HepG2 (cell line): ENCODE results near the gene TIFAB. TPM values are rescaled to one million over a fixed set of nuclear protein-coding genes. Genes with fewer than 3 reads are reported as not detected.

ENCODE experiments used
- FUBP1 ChIP-seq: sonication (generic); formaldehyde crosslinking; IDR thresholded peaks from 2 replicates; pipeline ENCODE4 v1.5.1; 2020; ENCODE audit warnings: missing genetic modification reagents, mild to moderate bottlenecking, borderline replicate concordance
- GABPB1 ChIP-seq: IDR thresholded peaks from 2 replicates; pipeline ENCODE4 v1.6.1; 2016; ENCODE audit warnings: mild to moderate bottlenecking, missing genetic modification reagents, moderate library complexity, missing compliant biosample characterization
- GFI1 ChIP-seq: sonication (generic); formaldehyde crosslinking; IDR thresholded peaks from 2 replicates; pipeline ENCODE4 v1.5.0; 2020; ENCODE audit warnings: missing genetic modification reagents, mild to moderate bottlenecking, borderline replicate concordance
- HNF4A ChIP-seq: sonication (generic); formaldehyde crosslinking; IDR thresholded peaks from 2 replicates; pipeline ENCODE4 v1.4.0; 2020; ENCODE audit warnings: missing genetic modification reagents
- PAF1 ChIP-seq: IDR thresholded peaks from 2 replicates; pipeline ENCODE4 v1.6.1; 2016; ENCODE audit warnings: missing genetic modification reagents, missing compliant biosample characterization
- PAXIP1 ChIP-seq: sonication (generic); formaldehyde crosslinking; conservative IDR thresholded peaks from 2 replicates; pipeline ENCODE4 v1.4.0; 2020; ENCODE audit warnings: mild to moderate bottlenecking, missing genetic modification reagents, moderate library complexity
- RARA ChIP-seq: IDR thresholded peaks from 2 replicates; pipeline ENCODE4 v1.6.1; 2016; ENCODE audit warnings: missing genetic modification reagents, missing compliant biosample characterization
- SIX1 ChIP-seq: sonication (generic); formaldehyde crosslinking; IDR thresholded peaks from 2 replicates; pipeline ENCODE4 v1.4.0; 2020; ENCODE audit warnings: missing genetic modification reagents, borderline replicate concordance
- TEAD2 ChIP-seq: sonication (generic); formaldehyde crosslinking; IDR thresholded peaks from 2 replicates; pipeline ENCODE4 v1.9.0; 2021; ENCODE audit warnings: missing genetic modification reagents
- ZBTB40 ChIP-seq, 2 experiments: fragments of 450-650 bp in 1 of 2; sonication (generic) in 1 of 2; formaldehyde crosslinking in 1 of 2; IDR thresholded peaks; 2 replicates each; pipeline versions ENCODE4 v1.6.1 to v1.8.0; 2016 to 2022; ENCODE audit warnings: antibody characterized with exemption in 1 of 2, mild to moderate bottlenecking in 1 of 2, missing genetic modification reagents in 1 of 2
- ZFP36L2 ChIP-seq: sonication (generic); formaldehyde crosslinking; IDR thresholded peaks from 2 replicates; pipeline ENCODE4 v1.4.0; 2020; ENCODE audit warnings: missing genetic modification reagents
- ZNF260 ChIP-seq: sonication (generic); formaldehyde crosslinking; IDR thresholded peaks from 2 replicates; pipeline ENCODE4 v1.4.0; 2020; ENCODE audit warnings: missing genetic modification reagents, low read depth, mild to moderate bottlenecking, borderline replicate concordance
- ZNF335 ChIP-seq: sonication (generic); formaldehyde crosslinking; IDR thresholded peaks from 2 replicates; pipeline ENCODE4 v1.4.0; 2020; ENCODE audit warnings: missing genetic modification reagents
- ZNF350 ChIP-seq: sonication (generic); formaldehyde crosslinking; IDR thresholded peaks from 2 replicates; pipeline ENCODE4 v1.4.0; 2020; ENCODE audit warnings: mild to moderate bottlenecking, low read depth, missing genetic modification reagents, borderline replicate concordance
- polyA plus RNA-seq, 8 experiments: library from polyadenylated mRNA; depleted of rRNA in 3 of 8; stranded (reverse) in 7 of 8; unstranded in 1 of 8; fragments of >200 nt; fragmentation: Illumina TruSeq in 4 of 8; extraction: Trizol in 4 of 8; gene quantifications; 2 replicates each; pipeline versions ENCODE4 v1.2.1 to v1.2.3, GENCODE V29; 2011 to 2016; ENCODE audit warnings: low read depth in 4 of 8, missing spikeins in 1 of 8, mixed read lengths in 1 of 8; ENCODE audit not compliant: insufficient read depth in 1 of 8
- total RNA-seq, 5 experiments: library from RNA; depleted of rRNA; stranded (reverse); fragments of >200 nt; fragmentation: Illumina TruSeq; extraction: Trizol; gene quantifications; 2 replicates each; pipeline ENCODE4 v1.2.3, GENCODE V29; 2016; ENCODE audit warnings: low read depth in 1 of 5

TIFAB gene
- total and polyA plus RNA-seq, 2 of the 13 experiments (the other 11 are each of a cell fraction or from before 2014, with no cell fraction given): not detected

GRCh38 chr5:135489466-135490244 is 37.5 kb upstream of the TIFAB start (continued):
- TF ChIP-seq TEAD2 (CRISPR knock-in tag): no peak
- no peak for TF ChIP-seq SIX1 (CRISPR knock-in tag)
- peak; percentile 57 for TF ChIP-seq RARA
- TF ChIP-seq ZNF260 (CRISPR knock-in tag): no peak
- peak; percentile 44; the same call in 1 of the 2 replicates for TF ChIP-seq GFI1 (CRISPR knock-in tag)
- TF ChIP-seq ZBTB40 (IDR thresholded peaks at IDR 0.05): no peak
- no peak for TF ChIP-seq ZBTB40 (CRISPR knock-in tag; IDR thresholded peaks at IDR 0.05)
- TF ChIP-seq PAF1 (CRISPR knock-in tag): no peak
- peak; percentile 83 for TF ChIP-seq HNF4A (CRISPR knock-in tag)
- no peak for TF ChIP-seq ZNF335 (CRISPR knock-in tag)
- TF ChIP-seq ZNF350 (CRISPR knock-in tag): no peak
- peak; percentile 67 for TF ChIP-seq PAXIP1 (CRISPR knock-in tag)
- no peak for TF ChIP-seq ZFP36L2 (CRISPR knock-in tag)
- 0 out of 2 replicates have a peak, but pooled peaks have one; percentile 16 for TF ChIP-seq GABPB1 (CRISPR knock-in tag)
- no peak for TF ChIP-seq FUBP1 (CRISPR knock-in tag)
